ENCODE measurements around the gene TNFRSF12A.

Gene TNFRSF12A

GRCh38 chr16:2980227-2981176 is 39.7 kb upstream of the TNFRSF12A start, which contains the start of gene PKMYT1:
Gene PKMYT1 (minus strand): TSS chr16:2980446. CDS start chr16:2979657, 789 bp downstream.
- Mint-ChIP-seq H3K27ac (peak within 1 kb of the TSS; percentile 83), H3K36me3 (ENCODE audit: low read depth) (peaks cover 1% of the 10 kb centered on the region), H3K27me3 (ENCODE audit: low read depth) (peaks cover 7% of the 10 kb centered on the region), H3K4me1 (ENCODE audit: low read depth) (peaks cover 12% of the 10 kb centered on the region), H3K4me3 (peak within 1 kb of the TSS; percentile 91), H3K9me3 (no peaks in the 10 kb centered on the region)

GRCh38 chr16:2981177-2981898 is 38.8 kb upstream of the TNFRSF12A start:
- peak overlapping the region; percentile 84 for H3K4me3 Mint-ChIP-seq
- H3K9me3 Mint-ChIP-seq, result no peaks in the 10 kb centered on the region
- H3K27ac Mint-ChIP-seq, result peak overlapping the region; percentile 83
- peaks cover 1% of the 10 kb centered on the region for H3K36me3 Mint-ChIP-seq (ENCODE audit: low read depth)
- peaks cover 7% of the 10 kb centered on the region for H3K27me3 Mint-ChIP-seq (ENCODE audit: low read depth)
- peaks cover 12% of the 10 kb centered on the region for H3K4me1 Mint-ChIP-seq (ENCODE audit: low read depth)

GRCh38 chr16:2981899-2982250 is 38.3 kb upstream of the TNFRSF12A start:
- Mint-ChIP-seq H3K27ac (peak overlapping the region; percentile 67), H3K27me3 (ENCODE audit: low read depth) (peaks cover 7% of the 10 kb centered on the region)

GRCh38 chr16:2982402-2982801 is 37.8 kb upstream of the TNFRSF12A start:
- Mint-ChIP-seq H3K4me1 (ENCODE audit: low read depth) (peaks cover 12% of the 10 kb centered on the region), H3K4me3 (peak overlapping the region; percentile 16), H3K36me3 (ENCODE audit: low read depth) (peaks cover 1% of the 10 kb centered on the region), H3K27ac (peak overlapping the region; percentile 12), H3K27me3 (ENCODE audit: low read depth) (peaks cover 7% of the 10 kb centered on the region), H3K9me3 (no peaks in the 10 kb centered on the region)

More at GRCh38 chr16:2981899-2982250, 38.3 kb upstream of the TNFRSF12A start:
- peaks cover 12% of the 10 kb centered on the region for H3K4me1 Mint-ChIP-seq (ENCODE audit: low read depth)
- H3K9me3 Mint-ChIP-seq, result no peaks in the 10 kb centered on the region
- H3K4me3 Mint-ChIP-seq, result peak overlapping the region; percentile 81
- peaks cover 1% of the 10 kb centered on the region for H3K36me3 Mint-ChIP-seq (ENCODE audit: low read depth)

- H3K4me1 Mint-ChIP-seq (ENCODE audit: low read depth), result peaks cover 9% of the 10 kb centered on the region
- H3K36me3 Mint-ChIP-seq (ENCODE audit: low read depth), result peaks cover 1% of the 10 kb centered on the region
- peaks cover 7% of the 10 kb centered on the region for H3K27me3 Mint-ChIP-seq (ENCODE audit: low read depth)
- peak overlapping the region; percentile 48 for H3K4me3 Mint-ChIP-seq
- no peak overlapping the region for H3K27ac Mint-ChIP-seq
- no peaks in the 10 kb centered on the region for H3K9me3 Mint-ChIP-seq
Measured at GRCh38 chr16:2983706-2984136, 36.4 kb upstream of the TNFRSF12A start.

GRCh38 chr16:2985462-2985861 is 34.7 kb upstream of the TNFRSF12A start:
- Mint-ChIP-seq H3K4me3 (no peak overlapping the region), H3K9me3 (no peaks in the 10 kb centered on the region), H3K27me3 (ENCODE audit: low read depth) (peaks cover 7% of the 10 kb centered on the region), H3K4me1 (ENCODE audit: low read depth) (peaks cover 9% of the 10 kb centered on the region), H3K27ac (no peak overlapping the region), H3K36me3 (ENCODE audit: low read depth) (peaks cover 1% of the 10 kb centered on the region)

GRCh38 chr16:2985893-2986355 is 34.2 kb upstream of the TNFRSF12A start:
- Mint-ChIP-seq H3K4me3 (no peak overlapping the region), H3K27ac (no peak overlapping the region), H3K36me3 (ENCODE audit: low read depth) (peaks cover 1% of the 10 kb centered on the region), H3K4me1 (ENCODE audit: low read depth) (peaks cover 9% of the 10 kb centered on the region), H3K27me3 (ENCODE audit: low read depth) (peaks cover 7% of the 10 kb centered on the region), H3K9me3 (no peaks in the 10 kb centered on the region)

- peaks cover 6% of the 10 kb centered on the region for H3K4me1 Mint-ChIP-seq (ENCODE audit: low read depth)
- H3K27me3 Mint-ChIP-seq (ENCODE audit: low read depth), result peaks cover 7% of the 10 kb centered on the region
- H3K36me3 Mint-ChIP-seq (ENCODE audit: low read depth), result peaks cover under 1% of the 10 kb centered on the region
- no peaks in the 10 kb centered on the region for H3K9me3 Mint-ChIP-seq
- H3K27ac Mint-ChIP-seq, result no peak overlapping the region
- no peak overlapping the region for H3K4me3 Mint-ChIP-seq
Measured at GRCh38 chr16:2986623-2987188, 33.5 kb upstream of the TNFRSF12A start.

GRCh38 chr16:2987286-2987685 is 32.9 kb upstream of the TNFRSF12A start:
- peaks cover 4% of the 10 kb centered on the region for H3K4me1 Mint-ChIP-seq (ENCODE audit: low read depth)
- no peak overlapping the region for H3K27ac Mint-ChIP-seq
- H3K36me3 Mint-ChIP-seq (ENCODE audit: low read depth), result no peaks in the 10 kb centered on the region
- no peak overlapping the region for H3K4me3 Mint-ChIP-seq
- no peaks in the 10 kb centered on the region for H3K9me3 Mint-ChIP-seq
- peaks cover 5% of the 10 kb centered on the region for H3K27me3 Mint-ChIP-seq (ENCODE audit: low read depth)

GRCh38 chr16:2987833-2988232 is 32.3 kb upstream of the TNFRSF12A start:
- Mint-ChIP-seq H3K4me3 (no peak overlapping the region), H3K9me3 (no peaks in the 10 kb centered on the region), H3K27me3 (ENCODE audit: low read depth) (peaks cover 3% of the 10 kb centered on the region), H3K4me1 (ENCODE audit: low read depth) (peaks cover 3% of the 10 kb centered on the region), H3K27ac (no peak overlapping the region), H3K36me3 (ENCODE audit: low read depth) (no peaks in the 10 kb centered on the region)

GRCh38 chr16:2988590-2989099 is 31.5 kb upstream of the TNFRSF12A start:
- H3K4me3 Mint-ChIP-seq, result no peak overlapping the region
- H3K36me3 Mint-ChIP-seq (ENCODE audit: low read depth), result no peaks in the 10 kb centered on the region
- H3K27me3 Mint-ChIP-seq (ENCODE audit: low read depth), result peaks cover 3% of the 10 kb centered on the region
- no peak overlapping the region for H3K27ac Mint-ChIP-seq
- no peaks in the 10 kb centered on the region for H3K9me3 Mint-ChIP-seq
- no peaks in the 10 kb centered on the region for H3K4me1 Mint-ChIP-seq (ENCODE audit: low read depth)

- H3K36me3 Mint-ChIP-seq (ENCODE audit: low read depth), result no peaks in the 10 kb centered on the region
- no peaks in the 10 kb centered on the region for H3K27me3 Mint-ChIP-seq (ENCODE audit: low read depth)
- no peak overlapping the region for H3K27ac Mint-ChIP-seq
- H3K9me3 Mint-ChIP-seq, result no peaks in the 10 kb centered on the region
- no peak overlapping the region for H3K4me3 Mint-ChIP-seq
- no peaks in the 10 kb centered on the region for H3K4me1 Mint-ChIP-seq (ENCODE audit: low read depth)
Measured at GRCh38 chr16:2990891-2991290, 29.3 kb upstream of the TNFRSF12A start.

- Mint-ChIP-seq H3K4me1 (ENCODE audit: low read depth) (no peaks in the 10 kb centered on the region), H3K36me3 (ENCODE audit: low read depth) (no peaks in the 10 kb centered on the region), H3K27ac (no peak overlapping the region), H3K9me3 (no peaks in the 10 kb centered on the region), H3K27me3 (ENCODE audit: low read depth) (no peaks in the 10 kb centered on the region), H3K4me3 (no peak overlapping the region)
Measured at GRCh38 chr16:2991566-2992261, 28.5 kb upstream of the TNFRSF12A start.
